Measurements from ENCODE around the gene SLC36A3.
"Not testable (repeated sequence)": the region's sequence is repeated elsewhere in the genome, so short reads cannot be mapped to it uniquely, and the experiment has no call there.

Gene SLC36A3

DNA sequence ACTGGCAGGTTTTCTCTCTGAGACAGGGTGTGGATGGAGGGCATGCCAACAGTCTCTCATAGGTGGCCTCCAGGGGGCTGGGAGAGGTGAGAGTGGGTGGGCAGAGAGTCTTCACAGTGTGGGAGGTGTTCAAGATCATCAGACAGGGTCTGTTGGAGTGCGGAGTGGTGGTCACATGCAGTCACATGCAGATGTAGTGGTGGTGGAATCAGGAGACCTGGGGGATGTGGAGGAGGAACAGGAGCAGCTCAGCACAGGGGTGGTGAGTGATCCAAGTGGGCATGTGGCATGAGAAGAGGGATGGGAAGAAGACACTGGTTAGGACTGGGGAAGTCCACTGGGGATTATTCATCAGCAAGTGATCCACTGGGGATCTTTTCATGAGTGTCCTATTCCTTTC, 44.8 kb downstream of the SLC36A3 start:
- DNase-seq, result no peak

DNA sequence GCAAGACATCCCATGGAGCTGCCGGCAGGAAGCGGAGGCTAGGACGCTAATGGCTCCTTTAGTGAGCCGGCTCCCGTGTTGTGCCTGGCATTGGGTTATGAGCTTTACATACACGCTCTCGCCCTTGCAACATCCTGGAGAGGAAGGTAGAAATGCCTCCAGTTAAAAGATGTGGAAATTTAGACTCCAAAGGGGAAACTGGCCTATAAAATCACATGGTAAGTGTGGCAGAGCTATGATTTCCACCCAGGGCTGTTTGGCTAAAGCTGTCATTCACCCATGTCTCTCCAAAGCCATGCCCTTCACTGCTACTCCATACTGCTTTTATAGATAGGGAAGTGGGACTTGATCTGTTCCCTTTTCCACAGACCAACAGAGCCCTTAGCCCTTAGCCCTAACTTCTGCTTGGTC, 45.4 kb downstream of the SLC36A3 start:
- no peak for DNase-seq

DNA sequence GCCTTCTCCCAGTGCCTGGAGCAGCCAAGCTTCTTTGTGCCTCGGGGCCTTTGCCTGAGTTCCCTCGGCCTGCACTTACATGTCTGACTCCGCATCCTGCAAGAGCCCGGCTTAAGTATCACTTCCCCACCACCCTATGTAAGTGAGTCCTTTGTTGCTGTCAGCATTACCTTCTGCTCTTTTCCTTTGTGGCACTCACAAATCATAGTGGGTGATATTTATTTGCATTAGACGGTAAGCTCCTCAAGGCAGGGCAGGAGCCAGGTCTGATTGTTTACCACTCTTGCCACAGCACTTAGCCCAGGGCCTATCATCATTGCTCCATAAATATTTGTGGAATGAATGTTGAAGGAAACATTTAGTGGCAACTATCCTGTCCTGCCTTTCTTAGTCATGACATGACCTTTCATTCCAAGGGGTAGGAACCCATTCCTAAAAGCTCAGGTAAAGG, 45.8 kb downstream of the SLC36A3 start:
- peak in 1 of 14 donors; percentile 23 for DNase-seq

DNA sequence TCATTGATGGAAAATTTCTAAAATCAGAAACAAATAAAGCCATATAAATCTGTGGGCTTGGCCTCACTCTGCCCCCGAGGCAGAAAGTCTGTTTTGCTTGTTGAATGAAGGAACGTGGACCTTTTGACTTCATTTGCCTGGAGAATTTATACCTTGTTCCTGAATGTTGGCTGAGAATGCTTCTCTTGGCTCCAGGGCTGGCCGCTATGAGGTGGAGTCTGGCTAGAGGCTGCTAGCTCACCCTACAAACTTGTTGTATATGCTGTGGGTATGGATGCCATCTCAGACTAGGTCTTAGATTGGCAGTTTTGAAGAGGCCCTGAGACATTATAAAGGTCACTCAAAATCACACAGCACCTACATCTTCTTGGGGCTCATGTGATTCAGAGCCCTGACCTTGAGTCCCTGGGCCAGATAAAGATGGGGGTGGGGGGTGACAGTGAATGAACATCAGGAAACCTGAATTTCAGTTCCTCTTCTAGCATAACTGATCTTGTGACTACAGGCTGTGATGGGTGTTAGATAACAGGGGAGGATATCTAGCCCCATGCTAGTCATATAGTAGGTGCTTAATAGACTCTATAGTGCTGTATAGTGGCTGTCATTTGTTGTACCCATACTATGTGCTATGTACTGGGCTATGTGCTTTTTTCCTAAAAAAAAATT, 47.8 kb downstream of the SLC36A3 start:
- no peak for DNase-seq

GRCh38 chr5:151254990-151255389, 48.6 kb downstream of the SLC36A3 start:
- not testable (repeated sequence) for DNase-seq

DNA sequence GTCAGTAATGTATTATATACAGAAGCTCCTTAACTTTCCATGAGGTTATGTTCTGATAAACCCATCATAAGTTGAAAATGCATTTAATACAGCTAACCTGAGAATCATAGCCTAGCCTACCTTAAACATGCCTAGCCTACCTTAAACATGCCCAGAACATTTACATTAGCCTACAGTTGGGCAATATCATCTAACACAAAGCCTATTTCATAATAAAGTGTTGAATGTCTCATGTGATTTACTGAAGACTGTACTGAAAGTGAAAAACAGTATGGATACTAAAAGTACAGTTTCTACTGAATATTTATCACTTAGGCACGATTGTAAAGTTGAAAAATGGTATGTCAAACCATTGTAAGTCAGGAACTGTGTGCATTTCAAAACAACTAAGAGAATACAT, 49.0 kb downstream of the SLC36A3 start:
- no peak for DNase-seq

DNA sequence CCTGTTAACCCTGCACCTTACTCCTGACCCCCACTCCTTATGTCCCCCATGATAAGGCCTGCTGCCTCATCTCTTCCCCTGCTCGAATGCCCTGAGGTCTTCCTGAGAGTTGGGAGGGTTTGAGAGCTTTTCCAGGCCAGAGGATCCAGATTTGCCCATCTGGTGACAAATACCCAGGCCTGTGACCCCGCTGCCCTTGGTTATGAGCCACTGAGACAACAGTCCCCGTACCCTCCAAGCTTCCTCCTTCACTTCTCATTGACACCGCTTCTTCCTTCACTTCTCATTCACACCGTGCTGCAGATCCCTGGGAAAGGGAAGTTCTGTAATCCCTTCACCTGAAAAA, 50.0 kb downstream of the SLC36A3 start:
- no peak for DNase-seq

- DNase-seq, result peak; percentile 89 to 100 (median 98)
Observed at GRCh38 chr5:151252762-151253604, 50.6 kb downstream of the SLC36A3 start, which contains the start of gene GM2A. GM2A (plus strand) TSS chr5:151253185; CDS start chr5:151253217, 32 bp downstream.

GRCh38 chr5:151251621-151252020, 51.9 kb downstream of the SLC36A3 start:
- DNase-seq, result no peak

GRCh38 chr5:151251001-151251551, 52.5 kb downstream of the SLC36A3 start:
- DNase-seq, result no peak

DNA sequence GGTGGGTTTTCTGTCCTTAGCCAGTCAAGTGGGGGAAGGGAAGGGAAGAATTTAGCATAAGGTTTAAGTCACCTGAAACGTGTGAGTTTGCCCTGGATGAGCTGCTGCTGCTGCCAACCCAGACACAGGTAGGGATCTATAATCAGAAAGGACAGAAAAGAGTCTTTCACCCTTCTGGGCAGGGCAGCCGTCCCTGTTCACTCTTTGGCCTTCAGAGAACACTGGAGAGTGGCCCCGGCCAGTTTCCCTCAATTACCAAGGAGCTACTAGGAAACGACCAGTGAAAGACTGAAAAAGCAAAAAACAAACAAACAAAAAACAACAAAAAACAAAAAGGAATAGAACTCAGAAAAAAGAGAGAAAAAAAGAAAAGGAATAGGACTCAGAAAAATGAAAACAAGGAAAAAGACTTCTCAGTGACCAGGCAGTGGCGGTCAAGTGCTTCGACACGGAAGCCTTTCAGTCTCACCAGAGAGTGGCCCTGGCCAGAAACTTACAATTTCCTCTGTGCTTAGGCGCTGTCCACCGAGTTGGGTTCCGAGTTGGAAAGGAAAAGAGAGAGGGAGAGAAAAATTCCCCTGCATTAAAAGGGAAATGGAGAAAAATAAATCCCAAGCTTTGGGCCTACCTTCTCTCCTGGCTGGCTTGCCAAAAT, 53.1 kb downstream of the SLC36A3 start:
- DNase-seq, result no peak

GRCh38 chr5:151249281-151249680, 54.3 kb downstream of the SLC36A3 start:
- no peak for DNase-seq

- DNase-seq, result no peak
Observed at GRCh38 chr5:151248651-151249050, 54.9 kb downstream of the SLC36A3 start.

DNA sequence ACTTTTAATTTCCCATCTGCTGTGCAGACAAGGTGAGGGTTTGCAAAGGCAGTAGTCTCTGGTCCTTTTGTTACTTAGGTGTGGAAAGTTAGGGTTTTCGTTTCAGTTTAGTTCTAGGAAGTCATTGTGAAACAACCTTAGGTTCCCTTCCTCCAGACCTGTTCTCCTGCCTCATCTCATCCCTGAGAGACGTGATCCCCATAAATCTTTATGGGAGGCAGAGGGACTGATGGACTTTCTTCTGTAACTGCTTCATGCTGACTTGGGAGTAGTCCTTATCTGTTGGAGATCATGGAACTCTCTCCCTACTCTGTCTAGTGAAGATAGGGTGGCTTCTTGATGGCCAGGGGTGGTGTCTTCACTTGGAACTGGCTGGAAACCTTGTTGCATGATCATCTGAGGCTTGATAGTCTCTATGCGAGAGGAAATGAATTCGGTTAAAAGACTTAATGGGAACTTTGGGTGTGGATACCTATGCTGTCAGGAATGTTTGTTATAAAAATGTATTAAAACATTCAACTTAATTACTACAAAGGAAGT, 57.8 kb downstream of the SLC36A3 start:
- no peak for DNase-seq

DNA sequence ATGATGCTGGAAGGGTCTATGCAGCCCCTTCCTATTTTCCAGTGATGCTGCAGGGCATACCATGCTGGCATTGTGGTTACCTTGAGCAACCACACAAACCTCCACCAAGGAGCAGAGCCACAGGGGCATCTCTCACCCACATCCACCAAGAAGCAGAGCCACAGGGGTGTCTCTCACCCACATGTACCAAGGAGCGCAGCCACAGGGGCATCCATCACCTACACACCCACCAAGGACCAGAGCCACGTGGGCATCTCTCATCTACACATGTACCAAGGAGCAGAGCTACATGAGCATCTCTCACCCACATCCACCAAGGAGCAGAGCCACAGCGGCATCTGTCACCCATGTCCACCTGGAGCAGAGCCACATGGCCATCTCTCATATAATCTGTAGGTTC, 59.4 kb downstream of the SLC36A3 start:
- DNase-seq, result no peak

GRCh38 chr5:151243564-151243963, 60.0 kb downstream of the SLC36A3 start:
- DNase-seq, result no peak

GRCh38 chr5:151243127-151243526, 60.4 kb downstream of the SLC36A3 start:
- no peak for DNase-seq

GRCh38 chr5:151240924-151241635, 62.5 kb downstream of the SLC36A3 start:
- no peak for DNase-seq

GRCh38 chr5:151240268-151240835, 63.2 kb downstream of the SLC36A3 start:
- not testable (repeated sequence) for DNase-seq

GRCh38 chr5:151239237-151239861, 64.2 kb downstream of the SLC36A3 start:
- peak in 6 of 14 donors; percentile 11 to 36 (median 23) for DNase-seq

DNA sequence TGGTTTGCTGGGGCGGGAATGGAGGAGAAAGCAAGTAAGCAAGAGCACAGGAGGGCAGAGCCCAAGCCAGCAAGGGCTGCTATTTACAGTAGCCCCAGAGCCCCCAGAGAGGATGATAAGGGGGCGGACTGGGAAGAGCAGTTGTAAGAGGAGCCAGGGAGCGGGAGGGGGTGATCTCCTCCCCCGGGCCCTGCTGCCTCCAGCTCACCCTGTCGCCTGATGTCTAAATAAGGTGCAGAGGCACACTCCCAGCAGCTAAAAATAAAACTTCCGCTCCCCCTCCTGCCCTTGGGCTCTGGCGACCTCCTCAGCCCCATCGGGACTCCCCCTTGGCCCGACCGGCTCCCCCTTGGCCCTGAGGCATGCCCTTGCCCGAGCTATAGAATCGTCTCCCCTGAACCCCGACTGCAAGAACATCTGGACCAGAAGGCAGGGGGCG, 65.2 kb downstream of the SLC36A3 start:
- DNase-seq, result no peak
